AG04450 (cell line): ENCODE measurements around the gene SLC13A1. TPM values are rescaled to one million over a fixed set of nuclear protein-coding genes. Genes with fewer than 3 reads are reported as not detected.

Experiments used
- CTCF ChIA-PET: fragments of 300-600, 350-600 bp; formaldehyde crosslinking; extraction: SDS; loops from one replicate; lab custom pipeline; 2022; ENCODE audit warnings: antibody characterized with exemption, inconsistent platforms; lab: Charles Lee
- POLR2A ChIA-PET: fragments of 350-600 bp; formaldehyde crosslinking; extraction: SDS; loops from one replicate; lab custom pipeline; 2021; ENCODE audit warnings: antibody characterized with exemption, inconsistent platforms; lab: Yijun Ruan, JAX
- DNase-seq: peaks from one replicate; pipeline ENCODE4 v3.0.0-alpha.2; 2011; ENCODE audit warnings: low read depth, low spot score
- H3K27ac ChIP-seq: one replicate; pipeline ENCODE4 v1.5.1; 2012; ENCODE audit warnings: low read depth, low read length, control low read depth
- H3K27me3 ChIP-seq: one replicate; pipeline ENCODE4 v1.6.0; 2012; ENCODE audit warnings: low read length; ENCODE audit not compliant: control insufficient read depth, insufficient read depth
- H3K4me3 ChIP-seq: 2 replicates; pipeline ENCODE4 v1.5.1; 2011; ENCODE audit warnings: mild to moderate bottlenecking, low read depth, low read length, control low read depth
- H3K9me3 ChIP-seq: 2 replicates; pipeline ENCODE4 v1.5.1; 2012; ENCODE audit warnings: low read length; ENCODE audit not compliant: control insufficient read depth, insufficient read depth
- polyA plus RNA-seq: library from polyadenylated mRNA; depleted of rRNA; stranded (reverse); fragments of >200 nt; gene quantifications from 2 replicates; pipeline ENCODE4 v1.2.3, GENCODE V29; 2011
- TF ChIP-seq, protein P1 (sequence below): IDR thresholded peaks from 2 replicates; pipeline ENCODE4 v1.5.1; 2011; ENCODE audit warnings: low read depth, low read length, control low read depth, inconsistent platforms

Gene SLC13A1
- polyA plus RNA-seq, 1 experiment, result not detected

DNA sequence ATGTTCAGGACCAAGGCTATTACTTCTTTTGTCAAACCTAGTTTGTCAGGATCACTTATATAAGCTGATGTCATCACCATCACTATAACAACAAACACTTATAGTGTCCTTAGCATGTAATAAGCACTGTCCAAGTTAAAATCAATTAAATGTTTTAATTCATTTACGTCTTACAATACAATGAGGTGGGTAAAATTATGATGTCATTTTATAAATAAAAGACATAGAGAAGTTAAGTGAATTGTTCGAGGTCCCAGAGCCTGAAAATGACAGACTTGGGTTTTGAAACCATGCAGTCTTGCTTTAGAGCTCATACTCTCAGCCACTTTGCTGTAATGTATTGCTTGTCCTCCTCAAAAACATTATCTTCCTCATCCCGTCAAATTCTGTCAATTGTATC lies 48.3 kb downstream of the SLC13A1 start:
- TF ChIP-seq, protein P1, sequence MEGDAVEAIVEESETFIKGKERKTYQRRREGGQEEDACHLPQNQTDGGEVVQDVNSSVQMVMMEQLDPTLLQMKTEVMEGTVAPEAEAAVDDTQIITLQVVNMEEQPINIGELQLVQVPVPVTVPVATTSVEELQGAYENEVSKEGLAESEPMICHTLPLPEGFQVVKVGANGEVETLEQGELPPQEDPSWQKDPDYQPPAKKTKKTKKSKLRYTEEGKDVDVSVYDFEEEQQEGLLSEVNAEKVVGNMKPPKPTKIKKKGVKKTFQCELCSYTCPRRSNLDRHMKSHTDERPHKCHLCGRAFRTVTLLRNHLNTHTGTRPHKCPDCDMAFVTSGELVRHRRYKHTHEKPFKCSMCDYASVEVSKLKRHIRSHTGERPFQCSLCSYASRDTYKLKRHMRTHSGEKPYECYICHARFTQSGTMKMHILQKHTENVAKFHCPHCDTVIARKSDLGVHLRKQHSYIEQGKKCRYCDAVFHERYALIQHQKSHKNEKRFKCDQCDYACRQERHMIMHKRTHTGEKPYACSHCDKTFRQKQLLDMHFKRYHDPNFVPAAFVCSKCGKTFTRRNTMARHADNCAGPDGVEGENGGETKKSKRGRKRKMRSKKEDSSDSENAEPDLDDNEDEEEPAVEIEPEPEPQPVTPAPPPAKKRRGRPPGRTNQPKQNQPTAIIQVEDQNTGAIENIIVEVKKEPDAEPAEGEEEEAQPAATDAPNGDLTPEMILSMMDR, result no peak
- H3K27ac ChIP-seq, result no peak overlapping the region
- DNase-seq, result no peak
- POLR2A ChIA-PET, result no interaction called here
- CTCF ChIA-PET, result no interaction called here
- no peaks in the 10 kb centered on the region for H3K27me3 ChIP-seq
- H3K9me3 ChIP-seq, result no peaks in the 10 kb centered on the region; the same call in 1 of the 2 replicates
- H3K4me3 ChIP-seq, result no peak overlapping the region

GRCh38 chr7:123148813-123149212 lies 51.0 kb downstream of the SLC13A1 start:
- H3K27ac ChIP-seq, result no peak overlapping the region
- DNase-seq, result no peak
- H3K27me3 ChIP-seq, result no peaks in the 10 kb centered on the region
- ChIA-PET POLR2A (no interaction called here), CTCF (no interaction called here)
- TF ChIP-seq, protein P1, result no peak
- H3K4me3 ChIP-seq, result no peak overlapping the region
- H3K9me3 ChIP-seq, result no peaks in the 10 kb centered on the region; the same call in 1 of the 2 replicates

- no peak for DNase-seq
- Histone ChIP-seq H3K27ac (no peak overlapping the region), H3K4me3 (no peak overlapping the region), H3K9me3 (peaks cover 15% of the 10 kb centered on the region), H3K27me3 (no peaks in the 10 kb centered on the region)
- CTCF ChIA-PET, result interaction anchor here (0.9 kb wide), 1 partner anchor 11 kb away, joined by 3 read pairs; no protein-coding TSS in a partner anchor
- POLR2A ChIA-PET, result no interaction called here
- TF ChIP-seq, protein P1, result no peak
Measured at GRCh38 chr7:123143252-123144006, 56.3 kb downstream of the SLC13A1 start.

DNA sequence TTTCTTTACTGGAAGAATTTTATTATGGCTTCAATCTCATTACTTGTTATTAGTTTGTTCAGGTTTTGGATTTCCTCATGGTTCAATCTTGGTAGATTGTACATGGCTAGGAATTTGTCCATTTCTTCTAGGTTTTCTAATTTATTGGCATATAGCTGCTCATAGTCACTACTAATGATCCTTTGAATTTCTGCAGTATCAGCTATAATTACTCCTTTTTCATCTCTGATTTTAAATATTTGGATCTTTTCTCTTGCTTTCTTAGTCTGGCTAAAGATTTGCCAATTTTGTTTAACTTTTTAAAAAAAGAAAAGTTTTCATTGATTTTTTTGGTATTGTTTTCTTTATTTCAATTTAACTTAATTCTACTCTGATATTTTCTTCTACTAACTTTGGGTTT lies 59.2 kb downstream of the SLC13A1 start:
- H3K9me3 ChIP-seq, result peaks cover 15% of the 10 kb centered on the region
- no peak overlapping the region for H3K27ac ChIP-seq
- TF ChIP-seq, protein P1, result no peak
- DNase-seq, result no peak
- H3K4me3 ChIP-seq, result no peak overlapping the region
- POLR2A ChIA-PET, result no interaction called here
- no peaks in the 10 kb centered on the region for H3K27me3 ChIP-seq
- CTCF ChIA-PET, result no interaction called here

DNA sequence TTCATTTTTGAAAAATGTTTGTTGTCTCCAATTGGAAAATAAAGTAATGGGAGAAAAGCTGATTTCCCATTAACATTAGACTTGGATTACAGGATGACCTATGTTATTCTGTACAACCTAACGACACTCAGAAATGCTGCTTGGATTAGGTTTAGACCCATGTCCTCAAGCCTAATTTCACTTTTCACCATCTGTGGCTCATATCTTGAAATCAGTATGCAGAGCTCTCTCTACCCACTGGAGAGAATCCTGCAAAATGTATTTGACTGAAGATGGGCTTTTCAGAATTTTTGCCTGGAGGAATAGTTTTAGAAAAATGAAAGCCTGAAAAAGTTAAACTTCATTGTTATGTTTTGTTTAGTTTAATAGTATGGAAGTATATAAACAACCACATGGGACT lies 63.8 kb downstream of the SLC13A1 start:
- ChIA-PET POLR2A (no interaction called here), CTCF (no interaction called here)
- TF ChIP-seq, protein P1, result no peak

More for the DNA sequence above, 63.8 kb downstream of the SLC13A1 start:
- DNase-seq, result no peak
- no peaks in the 10 kb centered on the region for H3K27me3 ChIP-seq
- no peak overlapping the region for H3K27ac ChIP-seq
- no peak overlapping the region for H3K4me3 ChIP-seq
- H3K9me3 ChIP-seq, result peaks cover 5% of the 10 kb centered on the region; the same call in 1 of the 2 replicates
